Endothelial cell of umbilical vein (primary cell): ENCODE results near the gene TBXT. TPM values are rescaled to one million over a fixed set of nuclear protein-coding genes. Genes with fewer than 3 reads are reported as not detected.
"Not testable (repeated sequence)": the region's sequence is repeated elsewhere in the genome, so short reads cannot be mapped to it uniquely, and the experiment has no call there.

Experiments used
- BruUV-seq: library from RNA; stranded (reverse); fragments of 400-500 nt; replicated peaks from 2 replicates; lab custom pipeline; 2021; lab: Mats Ljungman, UMichigan
- CTCF ChIA-PET: fragments of 300-600, 350-600 bp; sonication (Branson Sonifier 250); formaldehyde crosslinking; loops from one replicate; lab custom pipeline; 2021; ENCODE audit warnings: antibody characterized with exemption, inconsistent platforms; lab: Charles Lee
- POLR2A ChIA-PET: fragments of 300-600, 350-600 bp; sonication (Branson Sonifier 250); formaldehyde crosslinking; loops from one replicate; lab custom pipeline; 2021; ENCODE audit warnings: antibody characterized with exemption, inconsistent platforms; lab: Charles Lee
- DNase-seq: peaks from one replicate; pipeline ENCODE4 v3.0.0-alpha.2; 2011; ENCODE audit warnings: low read depth, low spot score
- FAIRE-seq: peaks from 2 replicates; lab custom pipeline; 2011; peaks lifted over from hg19 to GRCh38; lab: Jason Lieb, UNC
- H2AFZ ChIP-seq: 2 replicates; pipeline ENCODE4 v1.6.0; 2012; ENCODE audit warnings: low read depth, low read length, control low read depth, inconsistent platforms
- H3K27ac ChIP-seq: 2 replicates; pipeline ENCODE4 v1.5.1; 2011; ENCODE audit warnings: low read depth, mild to moderate bottlenecking, control low read depth, low read length, moderate library complexity; ENCODE audit not compliant: insufficient read depth
- H3K27me3 ChIP-seq, 2 experiments: 2 replicates each; pipeline versions ENCODE4 v1.6.0 to v1.6.1; 2011; ENCODE audit warnings: low read length in 2 of 2, mixed read lengths in 1 of 2; ENCODE audit not compliant: control insufficient read depth in 2 of 2, insufficient read depth in 2 of 2
- H3K36me3 ChIP-seq, 2 experiments: 2 replicates in 1 of 2; 3 replicates in 1 of 2; pipeline ENCODE4 v1.5.1; 2011; ENCODE audit warnings: low read length in 2 of 2, mild to moderate bottlenecking in 1 of 2, moderate library complexity in 1 of 2; ENCODE audit not compliant: control insufficient read depth in 2 of 2, insufficient read depth in 2 of 2; ENCODE audit errors: extremely low read depth in 1 of 2
- H3K4me1 ChIP-seq: 3 replicates; pipeline ENCODE4 v1.5.1; 2011; ENCODE audit warnings: mild to moderate bottlenecking, low read length; ENCODE audit not compliant: control insufficient read depth, insufficient read depth; ENCODE audit errors: extremely low read depth
- H3K4me2 ChIP-seq: 2 replicates; pipeline ENCODE4 v1.6.1; 2011; ENCODE audit warnings: low read length, control low read depth, mixed read lengths; ENCODE audit not compliant: insufficient read depth
- H3K4me3 ChIP-seq, 3 experiments: fragments of 200-600 bp in 1 of 3; sonication (generic), shearing (Covaris generic) in 1 of 3; replicated peaks in 1 of 3; 2 replicates each; pipeline ENCODE4 v1.5.1; 2011 to 2016; ENCODE audit warnings: control low read depth in 3 of 3, low read length in 3 of 3, mild to moderate bottlenecking in 2 of 3, inconsistent platforms in 1 of 3, low read depth in 1 of 3, moderate library complexity in 1 of 3; ENCODE audit not compliant: insufficient read depth in 1 of 3
- H3K79me2 ChIP-seq: 2 replicates; pipeline ENCODE4 v1.6.0; 2012; ENCODE audit warnings: low read length, inconsistent platforms; ENCODE audit not compliant: control insufficient read depth, insufficient read depth
- H3K9ac ChIP-seq: replicated peaks from 2 replicates; pipeline ENCODE3; 2011; ENCODE audit warnings: low read length, control low read depth; ENCODE audit not compliant: insufficient read depth; ENCODE audit errors: extremely low read depth
- H3K9me1 ChIP-seq: replicated peaks from 3 replicates; pipeline ENCODE4 v1.6.0; 2011; ENCODE audit warnings: mild to moderate bottlenecking, low read length; ENCODE audit not compliant: control insufficient read depth, insufficient read depth; ENCODE audit errors: extremely low read depth
- H3K9me3 ChIP-seq: replicated peaks from 2 replicates; pipeline ENCODE4 v1.5.1; 2012; ENCODE audit warnings: low read length, inconsistent platforms; ENCODE audit not compliant: control insufficient read depth, insufficient read depth
- H4K20me1 ChIP-seq: replicated peaks from 2 replicates; pipeline ENCODE3; 2011; ENCODE audit warnings: mild to moderate bottlenecking, low read length; ENCODE audit not compliant: control insufficient read depth, insufficient read depth; ENCODE audit errors: extremely low read depth
- EZH2 ChIP-seq: IDR thresholded peaks from 2 replicates; pipeline ENCODE4 v1.6.1; 2012; ENCODE audit warnings: borderline replicate concordance, low read depth, mild to moderate bottlenecking, moderate library complexity, low read length, inconsistent platforms; ENCODE audit not compliant: severe bottlenecking
- FOS ChIP-seq: IDR thresholded peaks from 2 replicates; pipeline ENCODE4 v1.6.1; 2011; ENCODE audit warnings: mild to moderate bottlenecking, low read length, moderate library complexity, borderline replicate concordance; ENCODE audit not compliant: insufficient read depth
- GATA2 ChIP-seq: IDR thresholded peaks from 2 replicates; pipeline ENCODE4 v1.7.0; 2011; ENCODE audit warnings: low read depth, mild to moderate bottlenecking, moderate library complexity, mixed read lengths, low read length; ENCODE audit not compliant: insufficient read length, insufficient read depth
- JUN ChIP-seq: IDR thresholded peaks from 2 replicates; pipeline ENCODE4 v1.6.1; 2011; ENCODE audit warnings: borderline replicate concordance, low read depth; ENCODE audit not compliant: insufficient read length, insufficient read depth
- POLR2A ChIP-seq: IDR thresholded peaks from 2 replicates; pipeline ENCODE4 v1.6.1; 2012; ENCODE audit warnings: low read depth, mild to moderate bottlenecking, control low read depth, low read length
- dilution Hi-C: fragments of 300-500 bp; cut with MboI; formaldehyde crosslinking; loops from one replicate; pipeline ENCODE4 v1.15.0; 2019; ENCODE audit warnings: low sequenced_read_pairs; ENCODE audit not compliant: extremely low pct_ligation_motif_present
- intact Hi-C: fragments of 100-400 bp; cut with micrococcal nuclease; formaldehyde crosslinking; loops from one replicate; pipeline ENCODE4 v1.10.0; 2022
- polyA plus RNA-seq, 4 experiments: library from polyadenylated mRNA; depleted of rRNA in 3 of 4; stranded (reverse) in 3 of 4; unstranded in 1 of 4; fragments of >200 nt; gene quantifications; 2 replicates each; pipeline versions ENCODE4 v1.2.1 to v1.2.3, GENCODE V29; 2011 to 2012; ENCODE audit warnings: missing spikeins in 1 of 4
- total RNA-seq: library from RNA; stranded (reverse); gene quantifications from 2 replicates; pipeline ENCODE4 v1.2.3, GENCODE V29; 2021

The TBXT gene
- total and polyA plus RNA-seq, 2 donors (not counting 3 experiments of a cell fraction or from before 2014, with no cell fraction given), result not detected

DNA sequence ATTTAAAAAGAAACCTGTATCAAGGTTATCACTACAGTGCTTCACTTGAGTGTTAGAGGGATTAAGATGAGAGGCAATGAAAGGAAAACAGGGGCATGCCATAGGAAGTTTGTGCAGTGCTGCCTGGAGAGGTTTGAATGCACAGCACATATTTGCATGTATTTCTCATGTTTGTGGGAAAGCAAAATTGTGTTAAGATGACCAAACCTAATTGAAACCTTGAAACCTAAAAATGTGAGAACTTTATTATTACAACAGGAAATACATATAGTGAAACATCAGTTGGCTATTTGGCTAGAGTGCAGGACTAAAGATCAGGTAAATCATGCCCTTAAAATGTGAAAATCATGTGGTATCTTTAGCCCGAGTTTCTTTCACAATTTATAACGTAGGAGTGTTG lies 8.5 kb upstream of the TBXT start:
- DNase-seq (no peak), FAIRE-seq (no peak)
- Histone ChIP-seq H3K79me2 (no peaks in the 10 kb centered on the region), H3K9me1 (no peaks in the 10 kb centered on the region), H3K9ac (no peak overlapping the region), H3K36me3 (no peaks in the 10 kb centered on the region), H3K27ac (no peak overlapping the region), H4K20me1 (no peaks in the 10 kb centered on the region), H3K4me3 (no peak overlapping the region), H3K4me1 (no peaks in the 10 kb centered on the region), H2AFZ (no peak overlapping the region), H3K4me2 (no peak overlapping the region), H3K27me3 (peaks cover 0 to 4% of the 10 kb centered on the region in 2 experiments), H3K9me3 (no peaks in the 10 kb centered on the region)
- BruUV-seq, result no TSS peak
- dilution Hi-C loops, result no loop called here
- TF ChIP-seq POLR2A, result no peak
- no peak for TF ChIP-seq FOS
- TF ChIP-seq JUN, result no peak
- TF ChIP-seq EZH2, result no peak
- TF ChIP-seq GATA2, result no peak
- ChIA-PET POLR2A (no interaction called here), CTCF (no interaction called here)
- intact Hi-C loops, result no loop called here

DNA sequence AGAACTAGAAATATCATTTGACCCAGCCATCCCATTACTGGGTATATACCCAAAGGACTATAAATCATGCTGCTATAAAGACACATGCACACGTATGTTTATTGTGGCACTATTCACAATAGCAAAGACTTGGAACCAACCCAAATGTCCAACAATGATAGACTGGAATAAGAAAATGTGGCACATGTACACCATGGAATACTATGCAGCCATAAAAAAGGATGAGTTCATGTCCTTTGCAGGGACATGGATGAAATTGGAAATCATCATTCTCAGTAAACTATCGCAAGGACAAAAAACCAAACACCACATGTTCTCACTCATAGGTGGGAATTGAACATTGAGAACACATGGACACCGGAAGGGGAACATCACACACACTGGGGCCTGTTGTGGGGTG lies 7.4 kb upstream of the TBXT start:
- DNase-seq, H3K36me3 ChIP-seq, H3K4me2 ChIP-seq, BruUV-seq, H2AFZ ChIP-seq, intact Hi-C loops, H3K9me3 ChIP-seq, H3K79me2 ChIP-seq, H4K20me1 ChIP-seq, H3K27ac ChIP-seq, H3K9me1 ChIP-seq, H3K9ac ChIP-seq, H3K4me3 ChIP-seq, POLR2A ChIA-PET, FAIRE-seq, dilution Hi-C loops, H3K4me1 ChIP-seq, CTCF ChIA-PET: not testable (repeated sequence)
- peaks cover 5 to 10% of the 10 kb centered on the region in 2 experiments for H3K27me3 ChIP-seq
